Measurements from ENCODE around the gene MCRIP2.

The MCRIP2 gene

DNA sequence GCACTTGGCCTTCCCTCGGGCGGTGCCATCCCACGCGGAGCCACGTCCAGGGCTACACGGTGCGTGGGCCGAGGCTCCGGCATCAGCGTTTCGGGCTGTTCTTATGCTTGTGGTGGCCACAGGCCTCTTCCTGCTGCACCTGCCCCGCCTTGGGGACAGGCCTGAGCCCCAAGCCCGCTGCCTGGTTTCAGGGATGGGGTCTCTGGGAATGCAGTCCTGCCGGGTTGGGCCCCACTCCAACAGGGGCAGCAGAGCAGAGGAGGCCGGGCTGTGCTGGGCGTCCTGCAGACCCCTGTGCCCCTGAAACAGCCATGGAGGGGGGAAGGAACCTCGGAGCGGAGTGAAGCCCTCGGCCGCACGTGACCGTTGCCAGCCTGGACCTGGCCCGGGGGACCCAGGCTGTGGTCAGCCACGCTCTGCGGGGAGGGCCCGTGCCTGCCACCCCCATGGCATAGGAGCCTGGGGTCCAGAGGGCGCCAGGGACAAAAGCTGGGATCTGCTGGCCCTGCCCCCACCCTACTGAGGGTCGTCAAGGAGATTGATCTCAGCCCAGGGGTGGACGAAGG is 11.3 kb upstream of the MCRIP2 start:
- no peak overlapping the region for H3K27ac ChIP-seq
- TF ChIP-seq, protein P1, sequence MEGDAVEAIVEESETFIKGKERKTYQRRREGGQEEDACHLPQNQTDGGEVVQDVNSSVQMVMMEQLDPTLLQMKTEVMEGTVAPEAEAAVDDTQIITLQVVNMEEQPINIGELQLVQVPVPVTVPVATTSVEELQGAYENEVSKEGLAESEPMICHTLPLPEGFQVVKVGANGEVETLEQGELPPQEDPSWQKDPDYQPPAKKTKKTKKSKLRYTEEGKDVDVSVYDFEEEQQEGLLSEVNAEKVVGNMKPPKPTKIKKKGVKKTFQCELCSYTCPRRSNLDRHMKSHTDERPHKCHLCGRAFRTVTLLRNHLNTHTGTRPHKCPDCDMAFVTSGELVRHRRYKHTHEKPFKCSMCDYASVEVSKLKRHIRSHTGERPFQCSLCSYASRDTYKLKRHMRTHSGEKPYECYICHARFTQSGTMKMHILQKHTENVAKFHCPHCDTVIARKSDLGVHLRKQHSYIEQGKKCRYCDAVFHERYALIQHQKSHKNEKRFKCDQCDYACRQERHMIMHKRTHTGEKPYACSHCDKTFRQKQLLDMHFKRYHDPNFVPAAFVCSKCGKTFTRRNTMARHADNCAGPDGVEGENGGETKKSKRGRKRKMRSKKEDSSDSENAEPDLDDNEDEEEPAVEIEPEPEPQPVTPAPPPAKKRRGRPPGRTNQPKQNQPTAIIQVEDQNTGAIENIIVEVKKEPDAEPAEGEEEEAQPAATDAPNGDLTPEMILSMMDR (conservative IDR thresholded peaks at IDR 0.05) = no peak
- TF ChIP-seq ZFX (IDR thresholded peaks at IDR 0.05) = no peak

DNA sequence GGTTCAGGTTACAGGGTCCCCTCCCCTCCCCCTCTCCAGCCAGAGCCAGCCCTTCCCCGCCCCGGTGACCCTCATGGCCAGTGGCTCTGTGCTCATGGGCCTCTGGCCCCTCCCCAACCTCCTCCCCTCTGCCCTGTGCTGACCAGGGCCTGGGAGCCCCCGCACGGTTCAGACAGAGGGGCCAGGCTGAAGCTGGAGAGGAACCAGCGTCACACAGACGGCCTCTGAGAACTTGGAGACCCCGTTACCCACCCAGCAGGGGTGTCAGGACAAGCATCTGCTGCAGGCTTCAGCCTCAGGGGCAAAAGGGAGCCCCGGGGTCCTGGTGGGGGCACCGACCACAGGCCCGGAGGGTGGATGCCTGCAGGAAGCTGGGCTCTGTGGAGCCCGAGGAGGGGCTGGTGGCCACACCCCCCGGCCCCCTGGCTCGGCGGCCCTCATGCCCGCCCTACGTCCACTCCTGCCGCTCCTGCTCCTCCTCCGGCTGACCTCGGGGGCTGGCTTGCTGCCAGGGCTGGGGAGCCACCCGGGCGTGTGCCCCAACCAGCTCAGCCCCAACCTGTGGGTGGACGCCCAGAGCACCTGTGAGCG is 10.7 kb upstream of the MCRIP2 start, which contains the start of gene WFIKKN1:
WFIKKN1 (plus strand) TSS at position 171 of the 591 bp plus-strand sequence; CDS start at position 440, 269 bp downstream.
- H3K27ac ChIP-seq = no peak within 1 kb of the TSS
- no peak for TF ChIP-seq ZFX (IDR thresholded peaks at IDR 0.05)
- TF ChIP-seq, protein P1 (conservative IDR thresholded peaks at IDR 0.05) = no peak

DNA sequence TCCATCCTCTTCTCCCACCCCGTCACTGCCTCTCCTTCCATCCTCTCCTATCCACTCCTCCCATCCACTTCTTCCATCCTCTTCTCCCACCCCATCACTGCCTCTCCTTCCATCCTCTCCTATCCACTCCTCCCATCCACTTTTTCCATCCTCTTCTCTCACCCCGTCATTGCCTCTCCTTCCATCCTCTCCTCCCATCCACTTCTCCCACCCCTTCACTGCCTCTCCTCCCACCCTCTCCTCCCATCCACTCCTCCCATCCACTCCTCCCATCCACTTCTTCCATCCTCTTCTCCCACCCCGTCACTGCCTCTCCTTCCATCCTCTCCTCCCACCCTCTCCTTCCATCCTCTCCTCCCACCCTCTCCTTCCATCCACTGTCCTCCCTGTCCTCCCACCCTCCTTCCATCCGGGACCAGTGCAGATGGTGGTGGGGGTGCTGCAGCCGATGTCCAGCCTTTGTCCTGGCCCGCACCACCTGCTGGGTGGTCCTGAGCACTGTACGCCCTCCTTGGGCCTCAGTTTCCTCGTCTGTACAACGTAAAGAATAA is 9.7 kb upstream of the MCRIP2 start:
- TF ChIP-seq ZFX (IDR thresholded peaks at IDR 0.05) = no peak
- TF ChIP-seq, protein P1 (conservative IDR thresholded peaks at IDR 0.05) = no peak
- no peak overlapping the region for H3K27ac ChIP-seq

DNA sequence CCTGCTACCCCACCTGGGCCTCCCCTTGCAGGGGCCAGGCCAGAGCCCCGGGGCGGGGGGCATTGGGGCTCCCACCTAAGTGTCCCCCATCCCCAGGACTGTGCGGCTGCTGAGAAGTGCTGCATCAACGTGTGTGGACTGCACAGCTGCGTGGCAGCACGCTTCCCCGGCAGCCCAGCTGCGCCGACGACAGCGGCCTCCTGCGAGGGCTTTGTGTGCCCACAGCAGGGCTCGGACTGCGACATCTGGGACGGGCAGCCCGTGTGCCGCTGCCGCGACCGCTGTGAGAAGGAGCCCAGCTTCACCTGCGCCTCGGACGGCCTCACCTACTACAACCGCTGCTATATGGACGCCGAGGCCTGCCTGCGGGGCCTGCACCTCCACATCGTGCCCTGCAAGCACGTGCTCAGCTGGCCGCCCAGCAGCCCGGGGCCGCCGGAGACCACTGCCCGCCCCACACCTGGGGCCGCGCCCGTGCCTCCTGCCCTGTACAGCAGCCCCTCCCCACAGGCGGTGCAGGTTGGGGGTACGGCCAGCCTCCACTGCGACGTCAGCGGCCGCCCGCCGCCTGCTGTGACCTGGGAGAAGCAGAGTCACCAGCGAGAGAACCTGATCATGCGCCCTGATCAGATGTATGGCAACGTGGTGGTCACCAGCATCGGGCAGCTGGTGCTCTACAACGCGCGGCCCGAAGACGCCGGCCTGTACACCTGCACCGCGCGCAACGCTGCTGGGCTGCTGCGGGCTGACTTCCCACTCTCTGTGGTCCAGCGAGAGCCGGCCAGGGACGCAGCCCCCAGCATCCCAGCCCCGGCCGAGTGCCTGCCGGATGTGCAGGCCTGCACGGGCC is 8.9 kb upstream of the MCRIP2 start:
- no peak for TF ChIP-seq ZFX (IDR thresholded peaks at IDR 0.05)
- TF ChIP-seq, protein P1 (conservative IDR thresholded peaks at IDR 0.05) = no peak
- no peak overlapping the region for H3K27ac ChIP-seq

DNA sequence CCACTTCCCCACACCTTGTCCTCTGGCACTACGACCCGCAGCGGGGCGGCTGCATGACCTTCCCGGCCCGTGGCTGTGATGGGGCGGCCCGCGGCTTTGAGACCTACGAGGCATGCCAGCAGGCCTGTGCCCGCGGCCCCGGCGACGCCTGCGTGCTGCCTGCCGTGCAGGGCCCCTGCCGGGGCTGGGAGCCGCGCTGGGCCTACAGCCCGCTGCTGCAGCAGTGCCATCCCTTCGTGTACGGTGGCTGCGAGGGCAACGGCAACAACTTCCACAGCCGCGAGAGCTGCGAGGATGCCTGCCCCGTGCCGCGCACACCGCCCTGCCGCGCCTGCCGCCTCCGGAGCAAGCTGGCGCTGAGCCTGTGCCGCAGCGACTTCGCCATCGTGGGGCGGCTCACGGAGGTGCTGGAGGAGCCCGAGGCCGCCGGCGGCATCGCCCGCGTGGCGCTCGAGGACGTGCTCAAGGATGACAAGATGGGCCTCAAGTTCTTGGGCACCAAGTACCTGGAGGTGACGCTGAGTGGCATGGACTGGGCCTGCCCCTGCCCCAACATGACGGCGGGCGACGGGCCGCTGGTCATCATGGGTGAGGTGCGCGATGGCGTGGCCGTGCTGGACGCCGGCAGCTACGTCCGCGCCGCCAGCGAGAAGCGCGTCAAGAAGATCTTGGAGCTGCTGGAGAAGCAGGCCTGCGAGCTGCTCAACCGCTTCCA is 8.1 kb upstream of the MCRIP2 start:
- TF ChIP-seq, protein P1 (conservative IDR thresholded peaks at IDR 0.05) = no peak
- TF ChIP-seq ZFX (IDR thresholded peaks at IDR 0.05) = no peak

DNA sequence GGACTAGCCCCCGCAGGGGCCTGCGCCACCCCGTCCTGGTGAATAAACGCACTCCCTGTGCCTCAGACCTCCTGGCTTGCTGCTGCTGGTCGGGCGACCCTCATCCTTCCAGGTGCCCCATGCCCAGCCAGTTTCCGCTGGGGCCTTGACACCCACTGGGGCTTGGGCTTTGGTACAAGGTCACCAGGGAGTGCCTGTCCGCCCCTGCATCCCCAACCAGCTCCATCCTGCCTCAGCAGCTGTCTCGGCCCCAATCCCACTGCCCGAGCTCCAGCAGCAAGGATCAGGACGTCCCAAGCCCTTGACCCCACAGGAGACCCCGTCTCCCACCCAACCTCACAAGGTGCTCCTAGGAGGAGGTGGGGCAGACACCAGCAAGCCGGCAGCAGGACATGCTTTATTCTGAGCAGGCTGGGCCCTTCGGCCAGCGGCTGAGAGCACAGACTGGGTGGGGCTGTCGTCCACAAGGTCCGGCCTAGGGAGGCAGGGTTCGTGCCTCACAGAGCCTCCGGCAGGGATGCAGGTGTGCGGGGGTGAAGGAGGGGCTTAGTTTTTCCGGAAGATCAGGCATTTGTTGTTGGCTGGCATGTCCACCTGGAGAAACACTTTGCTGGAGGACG is 7.5 kb upstream of the MCRIP2 start:
- TF ChIP-seq, protein P1 (conservative IDR thresholded peaks at IDR 0.05) = no peak
- no peak for TF ChIP-seq ZFX (IDR thresholded peaks at IDR 0.05)
- H3K27ac ChIP-seq = no peak overlapping the region

More for the DNA sequence above, 8.1 kb upstream of the MCRIP2 start:
- no peak overlapping the region for H3K27ac ChIP-seq

All from C4-2B (cell line).